CD4-positive, alpha-beta T cell (primary cell): ENCODE results near the gene CD37. TPM values are rescaled to one million over a fixed set of nuclear protein-coding genes. Genes with fewer than 3 reads are reported as not detected.

Experiments used
- ATAC-seq: fragments of 200-7000 bp; cut with Tn5 transposase; one replicate; pipeline ENCODE4 v1.10.0; 2022; ENCODE audit warnings: mild to moderate bottlenecking; ENCODE audit not compliant: poor library complexity
- CTCF ChIA-PET: fragments of 350-600 bp; sonication (Branson Sonifier 250); formaldehyde crosslinking; loops from one replicate; lab custom pipeline; 2021; ENCODE audit warnings: antibody characterized with exemption, inconsistent platforms; lab: Charles Lee
- POLR2A ChIA-PET: fragments of 350-600 bp; sonication (Branson Sonifier 250); formaldehyde crosslinking; loops from one replicate; lab custom pipeline; 2021; ENCODE audit warnings: antibody characterized with exemption, inconsistent platforms; lab: Charles Lee
- DNase-seq, 14 experiments: peaks; one replicate each; pipeline ENCODE4 v3.0.0-alpha.2; 2013 to 2020; ENCODE audit warnings: mixed read lengths in 2 of 14
- H3K27ac ChIP-seq, 2 donors: one replicate each; pipeline versions ENCODE4 v1.5.1 to v1.7.0; 2013; ENCODE audit warnings: low read length in 2 of 2, low read depth in 1 of 2, mild to moderate bottlenecking in 1 of 2
- H3K27me3 ChIP-seq, 2 experiments: 1 replicate in 1 of 2; 2 replicates in 1 of 2; pipeline versions ENCODE4 v1.6.1 to v1.7.0; 2013; ENCODE audit warnings: low read length in 2 of 2, control low read depth in 1 of 2, mild to moderate bottlenecking in 1 of 2, moderate library complexity in 1 of 2; ENCODE audit not compliant: insufficient read depth in 2 of 2, control insufficient read depth in 1 of 2
- H3K36me3 ChIP-seq: one replicate; pipeline ENCODE4 v1.6.1; 2013; ENCODE audit warnings: low read length, control low read depth; ENCODE audit not compliant: insufficient read depth
- H3K4me1 ChIP-seq: one replicate; pipeline ENCODE4 v1.6.1; 2013; ENCODE audit warnings: low read length, control low read depth; ENCODE audit not compliant: insufficient read depth
- H3K4me3 ChIP-seq: one replicate; pipeline ENCODE4 v1.5.1; 2013; ENCODE audit warnings: mild to moderate bottlenecking, low read length, moderate library complexity
- H3K9me3 ChIP-seq, 2 experiments: 1 replicate in 1 of 2; 2 replicates in 1 of 2; pipeline versions ENCODE4 v1.6.1 to v1.7.0; 2013; ENCODE audit warnings: low read length in 2 of 2, mild to moderate bottlenecking in 2 of 2, control low read depth in 1 of 2, moderate library complexity in 1 of 2; ENCODE audit not compliant: control insufficient read depth in 1 of 2, insufficient read depth in 1 of 2
- H3K27ac Mint-ChIP-seq: one replicate; pipeline ENCODE4 v1.8.0; 2020; ENCODE audit warnings: mixed read lengths
- H3K27me3 Mint-ChIP-seq: one replicate; pipeline ENCODE4 v1.8.0; 2021; ENCODE audit warnings: mixed read lengths
- H3K36me3 Mint-ChIP-seq: one replicate; pipeline ENCODE4 v1.8.0; 2021; ENCODE audit warnings: low read depth, mixed read lengths
- H3K4me1 Mint-ChIP-seq: one replicate; pipeline ENCODE4 v1.8.0; 2021; ENCODE audit warnings: low read depth, mixed read lengths
- H3K4me3 Mint-ChIP-seq: one replicate; pipeline ENCODE4 v1.8.0; 2020; ENCODE audit warnings: mild to moderate bottlenecking, mixed read lengths
- H3K9me3 Mint-ChIP-seq: one replicate; pipeline ENCODE4 v1.8.0; 2020; ENCODE audit warnings: mixed read lengths
- CTCF ChIP-seq: fragments of 200-600 bp; IDR thresholded peaks from one replicate; pipeline ENCODE4 v1.8.0; 2022; ENCODE audit warnings: antibody characterized with exemption, mild to moderate bottlenecking
- intact Hi-C, 2 experiments: fragments of 100-400 bp; cut with DNase I in 1 of 2; cut with micrococcal nuclease in 1 of 2; formaldehyde crosslinking; loops; one replicate each; pipeline versions ENCODE4 v1.15.1 to v1.9.0; 2023 to 2025; cut with DNase I, micrococcal nuclease
- total RNA-seq, 174 experiments: library from RNA in 2 of 174; stranded (reverse) in 2 of 174; gene quantifications; one replicate each; pipeline ENCODE4 v1.2.3 and lab custom pipeline; 2021 to 2026

CD37 gene
- total RNA-seq, 2 experiments from 2014 or later: 329 to 350 TPM

- H3K9me3 Mint-ChIP-seq: no peaks in the 10 kb centered on the region
- H3K27me3 Mint-ChIP-seq: no peaks in the 10 kb centered on the region
- ATAC-seq (no peak), DNase-seq (no peak)
- Histone ChIP-seq H3K36me3 (peaks cover 33% of the 10 kb centered on the region), H3K27ac (no peak overlapping the region), H3K9me3 (no peaks in the 10 kb centered on the region), H3K4me1 (peaks cover 28% of the 10 kb centered on the region), H3K4me3 (no peak overlapping the region), H3K27me3 (no peaks in the 10 kb centered on the region)
- H3K4me1 Mint-ChIP-seq: peaks cover 23% of the 10 kb centered on the region
- H3K4me3 Mint-ChIP-seq: no peak overlapping the region
- peak overlapping the region; percentile 13 for H3K27ac Mint-ChIP-seq
- CTCF ChIA-PET: no interaction called here
- POLR2A ChIA-PET: no interaction called here
- peaks cover 32% of the 10 kb centered on the region for H3K36me3 Mint-ChIP-seq
- no peak for TF ChIP-seq CTCF
- intact Hi-C loops: no loop called here
Observed at GRCh38 chr19:49342291-49342721, 7.1 kb downstream of the CD37 start.

GRCh38 chr19:49343123-49343522, 7.9 kb downstream of the CD37 start:
- no peak for TF ChIP-seq CTCF
- H3K4me3 ChIP-seq: no peak overlapping the region
- H3K4me1 ChIP-seq: peaks cover 20% of the 10 kb centered on the region
- H3K4me3 Mint-ChIP-seq: no peak overlapping the region
- peaks cover 18% of the 10 kb centered on the region for H3K4me1 Mint-ChIP-seq
- ChIA-PET CTCF (interaction anchor here (1.3 kb wide), 1 partner anchor 15 kb away, joined by 6 read pairs; no protein-coding TSS in a partner anchor), POLR2A (no interaction called here)
- H3K9me3 ChIP-seq: no peaks in the 10 kb centered on the region
- DNase-seq (no peak), ATAC-seq (no peak)
- H3K36me3 ChIP-seq: peaks cover 25% of the 10 kb centered on the region
- peak overlapping the region; percentile 13 for H3K27ac Mint-ChIP-seq
- H3K36me3 Mint-ChIP-seq: peaks cover 24% of the 10 kb centered on the region
- H3K27me3 ChIP-seq: no peaks in the 10 kb centered on the region
- no peaks in the 10 kb centered on the region for H3K9me3 Mint-ChIP-seq
- H3K27ac ChIP-seq: no peak overlapping the region
- no peaks in the 10 kb centered on the region for H3K27me3 Mint-ChIP-seq
- intact Hi-C loops: no loop called here

GRCh38 chr19:49344505-49345423, 9.6 kb downstream of the CD37 start:
- peaks cover 13% of the 10 kb centered on the region for H3K36me3 Mint-ChIP-seq
- Histone ChIP-seq H3K4me1 (peaks cover 5% of the 10 kb centered on the region), H3K36me3 (peaks cover 10% of the 10 kb centered on the region), H3K27ac (no peak overlapping the region), H3K27me3 (no peaks in the 10 kb centered on the region), H3K9me3 (no peaks in the 10 kb centered on the region), H3K4me3 (no peak overlapping the region)
- no peak for DNase-seq
- POLR2A ChIA-PET: interaction anchor here (0.9 kb wide), 1 partner anchor 12 kb away, joined by 3 read pairs; no protein-coding TSS in a partner anchor
- H3K4me1 Mint-ChIP-seq: peaks cover 8% of the 10 kb centered on the region
- CTCF ChIA-PET: no interaction called here
- no peaks in the 10 kb centered on the region for H3K27me3 Mint-ChIP-seq
- no peak overlapping the region for H3K4me3 Mint-ChIP-seq
- H3K27ac Mint-ChIP-seq: no peak overlapping the region
- no peak for TF ChIP-seq CTCF
- H3K9me3 Mint-ChIP-seq: no peaks in the 10 kb centered on the region
- no peak for ATAC-seq
- intact Hi-C loops: no loop called here
